ENCODE data around the gene RSPO4. TPM values are rescaled to one million over a fixed set of nuclear protein-coding genes. Genes with fewer than 3 reads are reported as not detected.

RSPO4 gene
- total RNA-seq, 1 experiment from 2014 or later: 6.7 TPM

DNA sequence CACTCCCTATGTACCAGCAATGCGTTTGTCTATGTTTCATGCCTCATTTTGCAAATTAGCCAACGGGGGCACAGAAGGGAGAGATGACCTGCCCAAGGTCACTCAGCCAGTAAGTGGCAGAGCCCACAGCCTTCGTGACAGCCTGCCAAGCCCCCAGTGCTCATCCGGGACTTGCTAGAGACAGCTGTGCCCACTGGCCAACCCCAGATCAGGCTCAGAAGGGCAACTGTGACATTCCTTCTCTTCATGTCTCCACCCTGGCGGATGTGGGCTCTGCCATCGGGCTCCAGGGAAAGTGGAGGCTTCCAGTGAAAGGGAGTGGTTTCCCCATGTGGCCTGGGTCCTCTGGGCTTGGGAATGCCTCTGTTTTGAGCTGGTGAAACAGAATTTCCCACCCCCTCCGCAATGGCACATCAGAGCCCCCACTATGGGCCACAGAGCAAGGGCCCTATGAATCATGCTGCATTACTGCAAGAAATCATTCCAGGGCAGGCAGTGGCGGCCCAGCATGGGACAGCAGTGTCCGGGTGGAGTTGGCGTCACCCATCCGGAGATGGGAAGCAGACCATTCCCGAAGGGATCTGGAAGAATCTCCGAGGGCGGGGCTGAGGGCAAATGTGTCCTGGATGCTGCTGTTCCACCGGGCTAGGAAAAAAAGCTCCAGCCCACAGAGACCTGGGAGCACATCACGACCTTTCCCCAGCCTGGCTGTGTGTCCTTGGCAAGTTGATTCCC, 9.1 kb downstream of the RSPO4 start:
- no peaks in the 10 kb centered on the region; a peak in 1 of 7 replicates for H3K36me3 Mint-ChIP-seq (ENCODE audit: insufficient read depth in 1 of 3, low read depth in 3 of 3)
- peaks cover 2 to 17% of the 10 kb centered on the region in 2 experiments for H3K4me1 Mint-ChIP-seq
- Histone ChIP-seq H3K9me3 (ENCODE audit: control insufficient read depth, low read depth, low read length) (no peaks in the 10 kb centered on the region), H3T11ph (ENCODE audit: low read length) (no peak overlapping the region), H3K56ac (ENCODE audit: insufficient read length, low read depth, low read length) (no peak overlapping the region), H3K9ac (ENCODE audit: extremely low read depth, insufficient read length, low read length) (no peak overlapping the region), H3K4me1 (ENCODE audit: insufficient read depth, low read length) (no peaks in the 10 kb centered on the region), H3K23ac (ENCODE audit: insufficient read length, low read depth, low read length) (no peak overlapping the region), H2AK5ac (ENCODE audit: insufficient read length, low read length) (no peak overlapping the region), H2BK12ac (ENCODE audit: insufficient read length, low read depth, low read length) (no peak overlapping the region), H2AFZ (ENCODE audit: low read length) (no peak overlapping the region), H2BK5ac (ENCODE audit: insufficient read length, low read length) (no peak overlapping the region), H4K8ac (replicated peaks; ENCODE audit: insufficient read length, low read depth, low read length) (no peak overlapping the region), H3K4me2 (ENCODE audit: insufficient read depth, insufficient read length, low read length) (no peak overlapping the region), H3K4ac (ENCODE audit: low read depth, low read length) (no peak overlapping the region), H2BK120ac (ENCODE audit: low read depth, low read length, poor library complexity, severe bottlenecking) (no peak overlapping the region), H4K5ac (ENCODE audit: insufficient read length, low read depth, low read length) (no peak overlapping the region), H3K14ac (ENCODE audit: insufficient read depth, low read length) (no peak overlapping the region), H2BK15ac (ENCODE audit: low read depth, low read length) (no peak overlapping the region), H3K79me2 (ENCODE audit: insufficient read depth, low read length) (no peaks in the 10 kb centered on the region), H2BK20ac (ENCODE audit: low read depth, low read length, poor library complexity, severe bottlenecking) (no peak overlapping the region), H3K27me3 (ENCODE audit: insufficient read depth, low read length) (no peaks in the 10 kb centered on the region), H3K27ac (ENCODE audit: insufficient read length, low read depth, low read length) (no peak overlapping the region), H3K18ac (ENCODE audit: insufficient read length, low read depth, low read length) (no peak overlapping the region), H4K20me1 (ENCODE audit: control insufficient read depth, insufficient read depth, insufficient read length) (no peaks in the 10 kb centered on the region), H3K79me1 (ENCODE audit: insufficient read depth, low read depth, low read length, poor library complexity, severe bottlenecking) (no peaks in the 10 kb centered on the region), H3K23me2 (ENCODE audit: insufficient read length, low read depth, low read length, poor library complexity, severe bottlenecking) (no peaks in the 10 kb centered on the region), H4K91ac (ENCODE audit: insufficient read length, low read depth, low read length) (no peak overlapping the region)
- TF ChIP-seq, protein P1, sequence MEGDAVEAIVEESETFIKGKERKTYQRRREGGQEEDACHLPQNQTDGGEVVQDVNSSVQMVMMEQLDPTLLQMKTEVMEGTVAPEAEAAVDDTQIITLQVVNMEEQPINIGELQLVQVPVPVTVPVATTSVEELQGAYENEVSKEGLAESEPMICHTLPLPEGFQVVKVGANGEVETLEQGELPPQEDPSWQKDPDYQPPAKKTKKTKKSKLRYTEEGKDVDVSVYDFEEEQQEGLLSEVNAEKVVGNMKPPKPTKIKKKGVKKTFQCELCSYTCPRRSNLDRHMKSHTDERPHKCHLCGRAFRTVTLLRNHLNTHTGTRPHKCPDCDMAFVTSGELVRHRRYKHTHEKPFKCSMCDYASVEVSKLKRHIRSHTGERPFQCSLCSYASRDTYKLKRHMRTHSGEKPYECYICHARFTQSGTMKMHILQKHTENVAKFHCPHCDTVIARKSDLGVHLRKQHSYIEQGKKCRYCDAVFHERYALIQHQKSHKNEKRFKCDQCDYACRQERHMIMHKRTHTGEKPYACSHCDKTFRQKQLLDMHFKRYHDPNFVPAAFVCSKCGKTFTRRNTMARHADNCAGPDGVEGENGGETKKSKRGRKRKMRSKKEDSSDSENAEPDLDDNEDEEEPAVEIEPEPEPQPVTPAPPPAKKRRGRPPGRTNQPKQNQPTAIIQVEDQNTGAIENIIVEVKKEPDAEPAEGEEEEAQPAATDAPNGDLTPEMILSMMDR (conservative IDR thresholded peaks at IDR 0.05): no peak
- H3K27ac Mint-ChIP-seq: no peak overlapping the region; a peak in 1 of 7 replicates
- no peak for DNase-seq
- H3K9me3 Mint-ChIP-seq: no peaks in the 10 kb centered on the region
- WGBS (ENCODE audit: extremely low coverage, insufficient read length, low lambda C conversion rate): no CpG with 5 or more reads among the region's 16 CpGs
- peaks cover 3% of the 10 kb centered on the region; the same call in 1 of the 2 replicates for H3K27me3 Mint-ChIP-seq (ENCODE audit: low read depth)
- no peak overlapping the region for H3K4me3 Mint-ChIP-seq

Data from H9 (cell line).